ENCODE results near the gene POLR1A. TPM values are rescaled to one million over a fixed set of nuclear protein-coding genes. Genes with fewer than 3 reads are reported as not detected.

Gene POLR1A
- total RNA-seq, 6 donors from 2014 or later = 12.0 to 25.8 (median 22.1) TPM

GRCh38 chr2:86124683-86125082, 19.0 kb upstream of the POLR1A start:
- Histone ChIP-seq H3K4me3 (no peak overlapping the region), H3K27me3 (no peaks in the 10 kb centered on the region), H3K27ac (no peak overlapping the region), H3K4me1 (no peaks in the 10 kb centered on the region), H3K36me3 (peaks cover 72 to 100% (median 90%) of the 10 kb centered on the region in 4 donors), H3K9me3 (no peaks in the 10 kb centered on the region)
- 85 to 87% methylated on average over 5 of the region's 5 CpGs for WGBS, 2 donors
- TF ChIP-seq POLR2AphosphoS5 (IDR thresholded peaks at IDR 0.05) (no peak), EP300 (IDR thresholded peaks at IDR 0.05) (no peak), CTCF (IDR thresholded peaks at IDR 0.05) (no peak), POLR2A (IDR thresholded peaks at IDR 0.05) (no peak)
- ATAC-seq (ENCODE audit: low FRiP score in 2 of 2) = no peak
- no peak for DNase-seq

DNA sequence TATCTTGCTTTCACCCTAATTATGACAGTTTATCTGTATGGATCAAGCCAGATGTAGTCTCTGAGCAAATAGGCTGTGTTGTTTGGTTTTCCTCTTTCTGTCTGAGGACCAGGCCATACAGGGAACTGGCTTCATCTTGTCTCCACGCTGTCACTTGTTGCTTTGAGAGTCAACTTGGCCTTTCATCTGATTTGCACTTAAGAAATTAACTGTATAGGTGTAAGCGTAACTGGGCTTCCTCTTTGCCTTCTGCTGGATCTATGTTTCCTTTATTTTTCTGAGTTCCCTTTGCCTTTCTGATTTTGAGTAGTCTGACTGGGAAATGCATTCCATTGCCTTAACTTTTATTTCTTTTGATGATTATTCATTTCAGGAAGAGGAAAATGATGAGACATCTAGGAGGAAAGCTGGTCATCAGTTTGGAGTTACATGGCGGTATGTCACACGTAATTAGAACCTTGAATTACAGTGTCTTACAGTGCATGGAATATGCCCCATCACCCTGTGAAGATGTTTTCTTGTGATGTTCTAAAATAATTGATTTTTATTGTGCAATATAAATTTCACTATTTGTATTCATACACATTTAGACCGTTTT, 17.7 kb upstream of the POLR1A start:
- peaks cover 81 to 100% (median 92%) of the 10 kb centered on the region in 4 donors for H3K36me3 ChIP-seq
- no peak for ATAC-seq (ENCODE audit: low FRiP score in 2 of 2)
- 81 to 94% methylated on average over 5 of the region's 5 CpGs for WGBS, 2 donors

GRCh38 chr2:86118130-86118529, 12.4 kb upstream of the POLR1A start:
- H3K9me3 ChIP-seq = no peaks in the 10 kb centered on the region
- no peak overlapping the region for H3K4me3 ChIP-seq
- peaks cover 0 to 4% (median 0%) of the 10 kb centered on the region in 4 donors for H3K4me1 ChIP-seq
- ATAC-seq (ENCODE audit: low FRiP score in 2 of 2) (no peak), DNase-seq (no peak)
- peaks cover 60 to 98% (median 81%) of the 10 kb centered on the region in 4 donors for H3K36me3 ChIP-seq
- 96 to 97% methylated on average over 2 of the region's 2 CpGs for WGBS, 2 donors
- H3K27ac ChIP-seq = no peak overlapping the region
- H3K27me3 ChIP-seq = no peaks in the 10 kb centered on the region
- TF ChIP-seq CTCF (IDR thresholded peaks at IDR 0.05) = no peak
- no peak for TF ChIP-seq EP300 (IDR thresholded peaks at IDR 0.05)
- no peak for TF ChIP-seq POLR2AphosphoS5 (IDR thresholded peaks at IDR 0.05)
- no peak for TF ChIP-seq POLR2A (IDR thresholded peaks at IDR 0.05)

More for the DNA sequence above, 17.7 kb upstream of the POLR1A start:
- no peak for DNase-seq
- TF ChIP-seq CTCF (IDR thresholded peaks at IDR 0.05) = no peak
- Histone ChIP-seq H3K9me3 (no peaks in the 10 kb centered on the region), H3K27ac (no peak overlapping the region), H3K4me3 (no peak overlapping the region), H3K27me3 (no peaks in the 10 kb centered on the region), H3K4me1 (no peaks in the 10 kb centered on the region)

GRCh38 chr2:86107031-86107430, 1.3 kb upstream of the POLR1A start:
- Histone ChIP-seq H3K4me1 (peaks cover 27 to 34% (median 30%) of the 10 kb centered on the region in 4 donors), H3K27me3 (no peaks in the 10 kb centered on the region), H3K36me3 (peaks cover 7 to 33% (median 18%) of the 10 kb centered on the region in 4 donors), H3K27ac (peak overlapping the region in 1 of 4 donors; percentile 87), H3K4me3 (peak overlapping the region; percentile 62 to 95 (median 87)), H3K9me3 (no peaks in the 10 kb centered on the region)
- 19 to 20% methylated on average over 5 of the region's 5 CpGs for WGBS, 2 donors
- DNase-seq (no peak), ATAC-seq (ENCODE audit: low FRiP score in 2 of 2) (no peak)
- TF ChIP-seq POLR2AphosphoS5 (IDR thresholded peaks at IDR 0.05) = no peak
- no peak for TF ChIP-seq EP300 (IDR thresholded peaks at IDR 0.05)
- TF ChIP-seq CTCF (IDR thresholded peaks at IDR 0.05) = no peak
- no peak for TF ChIP-seq POLR2A (IDR thresholded peaks at IDR 0.05)

Measured in upper lobe of left lung (tissue), 6 donors.